Measurements from ENCODE around the gene SLC17A1.

- TF ChIP-seq CTCF (IDR thresholded peaks at IDR 0.05), result no peak
- TF ChIP-seq POLR2A (IDR thresholded peaks at IDR 0.05), result no peak
These were observed 57.6 kb downstream of the SLC17A1 start for GRCh38 chr6:25774120-25774715.

Measured in Peyer's patch (tissue), 4 donors.